ENCODE results near the gene CARD10.

CARD10 gene

GRCh38 chr22:37460684-37461083 is 58.5 kb downstream of the CARD10 start:
- DNase-seq = no peak

DNA sequence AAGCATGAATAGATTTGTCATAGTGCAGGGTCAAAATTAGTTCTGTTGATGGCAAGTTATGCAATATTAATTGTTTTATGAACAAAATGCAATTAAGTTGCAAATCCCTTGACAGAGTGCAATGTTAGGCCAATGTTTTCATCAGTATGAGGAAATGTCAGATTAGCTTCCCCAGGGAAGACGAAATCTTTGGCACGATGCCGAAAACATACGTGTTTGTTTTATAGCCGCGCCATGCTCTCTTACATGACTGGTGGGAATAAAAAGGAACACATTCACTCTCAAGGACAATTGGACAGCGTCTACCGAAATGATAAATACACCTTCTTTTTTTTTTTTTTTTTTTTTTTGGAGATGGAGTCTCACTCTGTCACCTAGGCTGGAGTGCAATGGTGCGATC is 60.0 kb downstream of the CARD10 start:
- no peak for DNase-seq

GRCh38 chr22:37457093-37457893 is 61.9 kb downstream of the CARD10 start:
- peak; percentile 74 to 82 for DNase-seq

DNA sequence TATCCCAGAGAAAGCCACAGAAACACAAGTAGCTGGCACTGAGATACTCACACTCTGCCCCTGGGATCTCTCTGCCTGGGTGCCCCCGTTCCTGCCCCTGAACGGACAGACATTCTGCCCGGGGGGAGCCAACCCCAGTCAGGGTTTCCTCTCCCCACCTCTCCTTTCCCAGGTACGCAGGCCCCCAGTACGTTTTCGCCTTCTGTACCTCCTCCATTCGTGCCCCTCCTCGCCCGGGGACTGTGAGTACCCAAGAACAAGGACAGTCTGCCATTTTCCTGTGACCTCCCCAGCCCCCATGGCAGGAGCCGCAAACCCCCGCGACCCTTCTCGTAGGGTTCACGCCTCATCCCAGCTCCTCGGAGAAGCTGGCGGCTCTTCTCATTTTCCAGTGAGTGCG is 62.9 kb downstream of the CARD10 start:
- DNase-seq = no peak

- no peak for DNase-seq
Observed at GRCh38 chr22:37455896-37456295, 63.3 kb downstream of the CARD10 start.

GRCh38 chr22:37454857-37455686 is 64.1 kb downstream of the CARD10 start:
- no peak for DNase-seq

GRCh38 chr22:37453696-37454095 is 65.5 kb downstream of the CARD10 start:
- no peak for DNase-seq

GRCh38 chr22:37451218-37451617 is 68.0 kb downstream of the CARD10 start:
- DNase-seq = no peak

DNA sequence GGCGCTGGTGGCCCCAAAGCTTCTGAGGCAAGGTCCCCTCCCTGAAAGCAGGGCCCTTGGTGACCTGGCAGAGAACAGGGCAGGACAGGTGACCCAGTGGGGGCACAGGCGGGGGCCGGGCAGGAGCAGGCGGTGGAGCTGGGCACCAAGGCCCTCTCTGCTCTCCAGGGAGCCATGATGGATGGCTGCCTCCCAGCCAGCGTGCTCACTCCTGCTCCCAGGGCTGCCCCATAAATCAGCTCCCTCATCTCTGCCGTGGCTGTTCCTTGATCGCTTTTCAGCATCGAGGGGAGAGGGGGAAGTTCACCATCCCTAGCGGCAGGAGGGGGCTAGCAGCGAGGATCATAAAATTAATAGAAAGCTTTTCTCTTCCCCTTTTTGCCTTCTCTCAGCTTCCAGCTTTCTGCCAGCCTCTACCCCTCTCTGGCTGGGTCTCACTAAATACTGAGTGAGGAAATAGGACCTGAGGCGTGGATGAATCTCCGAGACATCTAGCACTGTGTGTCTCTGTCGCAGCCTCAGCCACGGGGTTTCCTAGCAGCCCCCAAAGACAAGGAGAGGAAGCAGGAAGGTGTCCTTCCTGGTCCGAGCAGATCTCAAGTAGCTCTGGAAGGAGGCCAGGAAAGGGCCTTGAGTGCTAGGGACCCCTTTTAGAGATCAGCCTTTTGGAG is 69.7 kb downstream of the CARD10 start:
- no peak for DNase-seq

DNA sequence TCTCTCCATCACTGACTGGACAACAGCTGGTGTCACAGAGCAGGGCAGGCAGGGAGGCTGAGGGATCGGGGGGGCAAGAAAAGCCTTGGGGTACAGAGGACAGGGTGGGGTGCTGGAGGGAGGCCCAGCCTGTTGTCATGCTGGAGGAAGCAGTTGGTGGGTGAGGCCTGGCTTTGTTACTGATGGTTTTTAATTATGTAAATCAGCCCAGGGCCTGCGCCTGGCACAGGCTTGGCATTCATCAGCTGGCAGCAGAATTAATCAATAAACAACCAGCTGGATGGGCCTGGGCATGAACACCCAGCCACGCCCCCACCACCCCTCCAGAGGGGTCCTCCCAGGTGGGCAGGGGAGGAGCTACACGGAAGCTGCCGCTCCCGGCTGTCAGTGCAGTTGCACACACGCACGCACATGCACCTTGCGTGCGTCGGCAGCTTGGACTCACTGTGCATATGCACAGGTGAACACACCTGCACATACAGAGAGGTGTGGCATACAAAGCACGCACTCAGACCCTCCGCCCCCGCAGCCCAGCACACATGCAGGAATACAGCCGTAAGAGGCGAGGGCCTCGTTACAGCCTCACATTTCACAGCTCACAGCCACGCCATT is 70.6 kb downstream of the CARD10 start:
- DNase-seq = no peak

DNA sequence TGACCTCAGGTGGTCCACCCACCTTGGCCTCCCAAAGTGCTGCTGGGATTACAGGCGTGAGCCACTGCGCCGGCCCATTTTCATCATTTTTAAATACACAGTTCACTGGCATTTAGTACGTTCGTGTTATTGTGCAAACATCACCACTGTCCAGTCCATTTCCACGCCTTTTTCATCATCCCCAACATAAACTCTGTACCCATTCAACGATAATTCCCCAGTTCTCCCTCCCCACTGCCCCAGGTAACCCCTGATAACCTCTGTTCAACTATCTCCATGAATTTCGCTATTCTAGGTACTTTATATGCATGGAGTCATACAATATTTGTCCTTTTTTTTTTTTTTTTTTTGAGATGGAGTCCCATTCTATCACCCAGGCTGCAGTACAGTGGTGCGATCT is 73.7 kb downstream of the CARD10 start:
- no peak for DNase-seq

DNA sequence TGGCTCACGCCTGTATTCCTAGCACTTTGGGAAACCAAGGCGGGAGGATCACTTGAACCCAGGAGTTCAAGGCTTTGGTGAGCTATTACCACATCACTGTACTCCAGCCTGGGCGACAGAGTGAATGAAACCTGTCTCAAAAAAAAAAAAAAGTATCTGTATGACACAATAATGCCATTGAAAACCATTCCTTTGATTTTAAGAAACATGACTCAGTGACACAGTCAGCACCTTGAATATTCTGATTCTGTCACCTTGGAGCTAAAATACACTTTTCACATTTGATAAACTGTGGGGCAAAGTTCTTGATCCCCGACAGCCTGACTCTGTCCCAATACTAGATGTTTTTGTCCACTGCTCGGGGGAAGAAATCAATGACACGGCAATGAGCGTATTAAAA is 75.2 kb downstream of the CARD10 start:
- no peak for DNase-seq

DNA sequence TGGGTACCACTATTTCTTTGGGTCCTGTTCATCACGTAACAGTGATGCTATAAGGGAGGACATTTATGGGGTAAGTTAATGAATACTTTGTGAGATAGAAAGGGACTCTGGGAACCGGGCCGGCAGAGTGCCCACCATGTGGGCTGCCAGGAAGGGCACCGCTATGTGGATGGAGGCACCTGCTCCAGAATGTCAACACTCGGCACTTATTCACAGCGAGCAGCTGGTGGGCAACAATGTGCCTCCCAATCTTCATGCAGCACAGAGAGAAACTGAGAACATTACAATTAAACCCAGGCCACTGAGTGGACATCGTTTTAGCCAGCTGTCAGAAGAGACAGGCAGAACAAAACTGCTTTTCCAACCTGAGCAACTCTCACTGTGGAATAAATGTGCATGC is 76.1 kb downstream of the CARD10 start:
- DNase-seq = no peak

- no peak for DNase-seq
Observed at GRCh38 chr22:37442537-37442936, 76.7 kb downstream of the CARD10 start.

- no peak for DNase-seq
Observed at GRCh38 chr22:37442135-37442534, 77.1 kb downstream of the CARD10 start.

DNA sequence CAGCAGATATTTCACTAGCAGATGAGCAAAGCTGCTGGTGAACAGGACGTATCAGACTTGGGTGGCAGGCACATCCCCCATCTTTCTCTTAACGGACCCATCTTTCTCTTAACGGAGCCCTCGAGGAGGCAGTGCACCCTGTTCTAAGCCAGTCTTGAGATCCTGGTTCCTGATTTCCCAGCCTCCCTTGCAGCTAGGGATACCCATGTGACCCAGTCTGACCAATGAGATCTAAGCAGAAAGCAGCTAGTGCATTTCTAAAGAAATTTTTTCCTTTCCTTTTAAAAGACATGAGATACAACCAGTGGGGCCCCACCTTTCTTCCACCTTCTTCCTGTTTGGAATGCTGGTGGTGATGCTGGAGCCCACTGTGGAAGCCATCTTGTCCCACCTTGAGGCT is 78.3 kb downstream of the CARD10 start:
- no peak for DNase-seq
